Choroid plexus epithelial cell (primary cell): ENCODE measurements around the gene B3GALT5.
A peak's percentile ranks its signal among the peaks of the same experiment; 100 is the strongest.

Experiments used
- DNase-seq: peaks from one replicate; pipeline ENCODE4 v3.0.0-alpha.2; 2010; ENCODE audit warnings: low read depth
- H3K4me3 ChIP-seq: 2 replicates; pipeline ENCODE4 v1.5.1; 2011; ENCODE audit warnings: low read depth, mild to moderate bottlenecking, control low read depth, low read length, moderate library complexity
- TF ChIP-seq, protein P1 (sequence below): conservative IDR thresholded peaks from 2 replicates; pipeline ENCODE4 v1.5.1; 2011; ENCODE audit warnings: low read depth, mild to moderate bottlenecking, control low read depth, inconsistent platforms, low read length, moderate library complexity

The B3GALT5 gene

DNA sequence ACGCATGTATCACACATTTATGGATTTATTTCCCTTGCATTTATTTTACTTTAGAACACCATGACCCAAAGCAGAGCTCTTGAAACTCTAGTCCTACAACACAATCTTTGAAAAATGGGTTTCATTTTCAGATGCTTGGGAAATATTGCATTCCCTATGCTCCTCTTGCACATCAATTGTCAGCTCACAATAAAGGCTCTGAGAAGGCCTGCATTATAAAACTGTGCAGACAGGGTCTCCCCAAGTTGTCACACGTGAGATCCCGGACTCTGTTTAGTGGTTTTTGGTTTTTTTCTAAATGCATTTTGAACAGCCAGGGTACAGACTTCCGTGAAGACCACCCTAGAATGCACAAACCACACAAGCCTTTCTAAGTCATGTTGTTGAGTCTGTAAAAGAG is 9.9 kb upstream of the B3GALT5 start:
- TF ChIP-seq, protein P1, sequence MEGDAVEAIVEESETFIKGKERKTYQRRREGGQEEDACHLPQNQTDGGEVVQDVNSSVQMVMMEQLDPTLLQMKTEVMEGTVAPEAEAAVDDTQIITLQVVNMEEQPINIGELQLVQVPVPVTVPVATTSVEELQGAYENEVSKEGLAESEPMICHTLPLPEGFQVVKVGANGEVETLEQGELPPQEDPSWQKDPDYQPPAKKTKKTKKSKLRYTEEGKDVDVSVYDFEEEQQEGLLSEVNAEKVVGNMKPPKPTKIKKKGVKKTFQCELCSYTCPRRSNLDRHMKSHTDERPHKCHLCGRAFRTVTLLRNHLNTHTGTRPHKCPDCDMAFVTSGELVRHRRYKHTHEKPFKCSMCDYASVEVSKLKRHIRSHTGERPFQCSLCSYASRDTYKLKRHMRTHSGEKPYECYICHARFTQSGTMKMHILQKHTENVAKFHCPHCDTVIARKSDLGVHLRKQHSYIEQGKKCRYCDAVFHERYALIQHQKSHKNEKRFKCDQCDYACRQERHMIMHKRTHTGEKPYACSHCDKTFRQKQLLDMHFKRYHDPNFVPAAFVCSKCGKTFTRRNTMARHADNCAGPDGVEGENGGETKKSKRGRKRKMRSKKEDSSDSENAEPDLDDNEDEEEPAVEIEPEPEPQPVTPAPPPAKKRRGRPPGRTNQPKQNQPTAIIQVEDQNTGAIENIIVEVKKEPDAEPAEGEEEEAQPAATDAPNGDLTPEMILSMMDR, result no peak
- DNase-seq, result no peak
- H3K4me3 ChIP-seq, result no peak overlapping the region

DNA sequence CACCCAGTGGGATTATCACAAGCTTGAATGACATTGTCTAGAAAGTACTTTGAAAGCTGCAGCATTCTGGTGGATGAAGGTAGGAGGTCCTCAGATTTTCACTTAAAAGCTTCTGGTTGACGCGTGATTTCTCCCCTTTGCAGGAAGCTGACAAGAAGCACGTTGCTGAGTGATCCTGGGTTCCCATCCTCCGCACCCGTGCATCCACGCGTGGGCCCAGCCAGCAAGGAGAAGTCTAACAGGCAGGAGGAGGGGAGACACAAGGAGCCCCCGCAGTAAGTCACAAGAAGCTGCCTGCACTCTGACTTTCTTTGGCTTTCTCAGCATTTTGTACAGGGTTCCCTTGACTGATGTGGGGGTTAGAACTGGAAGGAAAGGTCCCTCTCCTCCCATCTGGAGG is 7.8 kb upstream of the B3GALT5 start:
- no peak overlapping the region for H3K4me3 ChIP-seq
- TF ChIP-seq, protein P1, result no peak
- no peak for DNase-seq

DNA sequence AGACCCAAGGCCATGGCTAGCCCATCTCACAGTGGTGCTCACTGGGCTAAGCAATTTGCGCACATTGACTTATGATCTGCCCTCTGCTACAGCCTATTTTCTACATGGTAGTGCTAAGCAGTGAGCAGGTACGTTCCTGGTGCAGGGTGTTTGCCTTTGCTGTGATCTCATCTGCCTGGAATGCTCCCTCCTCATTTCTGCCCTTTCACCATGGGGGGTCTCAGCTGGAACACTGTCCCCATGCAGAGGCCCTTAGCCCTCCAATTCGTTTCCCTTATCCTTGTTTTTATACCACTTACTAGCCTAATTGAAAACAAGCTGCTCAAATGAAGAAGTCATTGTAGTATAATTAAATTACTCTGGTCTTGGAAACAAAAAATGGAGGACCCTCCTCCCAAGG is 2.0 kb upstream of the B3GALT5 start:
- no peak overlapping the region for H3K4me3 ChIP-seq
- TF ChIP-seq, protein P1, result no peak
- DNase-seq, result peak; percentile 55

DNA sequence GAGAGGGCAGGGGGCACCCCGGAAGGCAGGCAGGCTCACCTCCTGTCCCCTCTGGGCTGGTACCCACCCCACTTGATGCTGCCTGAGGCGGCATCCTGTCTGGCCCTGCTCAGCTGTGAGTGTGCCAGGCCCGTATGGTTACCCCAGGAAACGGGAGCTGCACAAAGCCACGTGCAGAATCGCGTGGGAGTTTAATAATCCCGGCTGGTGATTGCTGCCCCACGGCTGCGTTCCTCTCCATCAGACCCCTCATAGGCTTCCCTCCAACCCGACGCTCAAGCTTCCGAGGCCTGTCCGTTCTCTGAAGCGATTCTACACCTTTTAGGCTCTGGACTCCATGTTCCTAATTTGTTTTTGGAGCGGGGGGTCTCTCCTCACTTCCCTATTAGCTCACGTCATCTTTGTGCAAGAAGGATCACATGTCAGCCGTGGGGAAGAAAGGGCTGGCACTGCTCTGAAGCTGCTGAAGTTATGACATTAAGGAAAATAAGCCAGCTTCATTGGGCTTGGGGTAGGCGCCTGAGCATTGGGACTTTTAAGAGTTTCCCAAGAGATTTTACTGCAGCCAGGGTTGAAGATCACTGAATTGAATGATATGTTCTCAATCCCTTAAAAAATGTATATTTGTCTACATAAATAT is 1.1 kb upstream of the B3GALT5 start:
- peak; percentile 24 for DNase-seq
- H3K4me3 ChIP-seq, result peak overlapping the region; percentile 4
- TF ChIP-seq, protein P1, result no peak

DNA sequence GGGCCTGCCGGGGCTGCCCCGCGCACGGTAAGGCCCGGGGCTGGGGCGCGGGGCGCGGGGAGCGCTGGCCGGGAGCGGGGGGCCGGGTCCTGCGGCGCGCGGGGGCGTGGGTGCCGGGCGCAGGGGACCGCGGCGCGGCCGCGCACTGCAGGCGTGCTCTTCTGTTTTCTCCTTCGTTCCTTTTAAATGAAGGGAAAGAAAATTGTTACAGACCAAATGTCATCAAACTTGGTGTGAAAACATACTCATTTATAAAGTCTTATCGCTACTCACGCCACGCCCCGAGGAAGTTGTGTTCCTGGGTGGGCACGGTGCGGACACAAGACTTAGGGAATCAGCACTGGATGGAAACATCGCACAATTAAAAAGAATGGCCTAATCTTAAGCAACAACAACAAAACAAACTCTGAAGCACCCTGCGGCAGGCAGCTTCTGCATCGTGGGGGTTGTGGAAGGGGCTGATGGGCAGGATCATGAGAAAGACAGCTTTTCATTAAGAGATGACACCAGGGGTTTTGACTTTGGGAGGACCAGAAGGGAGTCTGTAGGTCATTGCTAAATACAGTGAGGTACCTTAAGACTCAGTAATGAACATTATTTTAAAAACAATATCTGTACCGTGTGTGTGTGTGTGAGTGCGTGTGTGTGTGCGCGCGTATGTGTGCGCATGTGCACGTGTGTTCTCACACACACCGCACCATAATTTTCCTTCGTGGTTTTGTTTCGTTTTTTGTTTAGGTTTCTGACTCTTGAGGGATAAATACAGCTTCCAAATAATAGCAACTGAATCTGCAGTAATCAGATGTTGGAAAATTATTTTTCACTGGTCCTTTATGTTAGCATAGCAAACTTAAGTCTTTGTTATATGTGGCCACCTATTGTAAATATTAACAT is 548 bp downstream of the B3GALT5 start:
- H3K4me3 ChIP-seq, result peak overlapping the region; percentile 51
- DNase-seq, result peak; percentile 33
- TF ChIP-seq, protein P1, result no peak

DNA sequence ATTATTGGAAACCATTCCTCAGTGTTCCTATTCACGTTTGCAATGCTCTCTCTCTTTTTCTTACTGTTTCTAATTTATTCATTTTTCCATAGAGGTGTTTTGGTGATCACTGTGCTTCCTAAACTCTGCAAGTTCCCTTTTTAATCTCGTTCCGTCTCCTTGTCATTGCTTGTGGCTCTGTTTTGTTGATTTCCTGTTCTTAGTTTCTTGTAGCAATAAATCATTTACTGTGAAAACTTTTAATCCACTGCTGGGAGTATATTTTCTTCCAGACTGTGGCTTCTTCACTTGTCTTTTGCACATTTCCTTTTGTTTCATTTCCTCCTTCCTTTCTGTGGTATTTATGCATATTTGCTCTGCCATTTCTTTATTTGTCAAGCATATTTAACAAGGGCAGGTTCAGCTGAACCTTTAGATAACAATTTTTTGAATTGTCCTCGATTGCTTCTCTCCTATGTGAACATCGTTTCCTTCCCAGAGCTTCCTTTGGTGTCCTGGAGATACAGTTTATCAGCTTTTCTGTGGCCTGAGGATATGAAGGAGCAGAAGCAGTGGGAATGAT is 3.6 kb downstream of the B3GALT5 start:
- TF ChIP-seq, protein P1, result no peak
- DNase-seq, result no peak
- no peak overlapping the region for H3K4me3 ChIP-seq
